ACHN (cell line): ENCODE results near the gene TUBA3E.
"Not testable (repeated sequence)": the region's sequence is repeated elsewhere in the genome, so short reads cannot be mapped to it uniquely, and the experiment has no call there.

Experiments
- DNase-seq: peaks from one replicate; pipeline ENCODE4 v3.0.0-alpha.2; 2015
- in situ Hi-C: cut with HindIII; loops from 2 replicates; pipeline ENCODE4 v1.10.0; 2017; ENCODE audit warnings: low sequenced_read_pairs, low pct_ligation_motif_present, low pct_unique_long_range_greater_than_20kb

The TUBA3E gene

DNA sequence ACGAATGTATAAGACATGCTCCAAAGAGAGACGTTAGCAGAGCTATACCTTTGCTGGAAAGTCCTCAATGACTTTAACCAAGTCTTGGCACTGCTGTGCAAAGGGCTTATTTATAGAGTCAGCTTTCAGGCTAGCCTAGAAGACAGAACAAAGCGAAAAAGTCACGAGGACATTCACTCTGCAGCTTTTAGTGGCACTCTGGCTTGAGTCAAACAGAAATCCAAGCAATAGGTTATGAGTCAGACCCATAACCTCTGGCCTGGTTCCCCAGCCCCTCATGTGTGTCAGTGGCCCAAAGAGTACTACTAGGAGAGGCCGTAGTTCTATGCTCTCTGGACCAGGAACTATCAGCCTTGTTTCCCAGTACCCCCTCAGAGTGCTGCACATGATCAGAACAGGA is 23.4 kb downstream of the TUBA3E start:
- in situ Hi-C loops, DNase-seq: not testable (repeated sequence)

DNA sequence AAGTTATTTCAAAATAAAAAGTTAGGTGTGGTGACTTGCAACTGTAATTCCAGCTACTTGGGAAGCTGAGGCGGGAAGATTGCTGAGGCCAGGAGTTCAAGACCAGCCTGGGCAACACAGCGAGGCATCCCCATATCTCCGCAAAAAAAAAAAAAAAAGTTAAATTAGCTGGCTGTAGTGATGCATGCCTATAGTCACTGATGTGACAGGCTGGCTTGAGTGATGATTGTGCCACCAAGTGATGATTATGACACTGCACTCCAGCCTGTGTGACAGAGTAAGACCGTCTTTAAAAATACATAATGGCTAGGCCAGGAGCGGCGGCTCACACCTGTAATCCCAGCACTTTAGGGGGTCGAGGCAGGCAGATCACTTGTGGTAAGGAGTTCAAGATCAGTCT is 28.3 kb downstream of the TUBA3E start:
- DNase-seq = no peak
- in situ Hi-C loops = no loop called here

DNA sequence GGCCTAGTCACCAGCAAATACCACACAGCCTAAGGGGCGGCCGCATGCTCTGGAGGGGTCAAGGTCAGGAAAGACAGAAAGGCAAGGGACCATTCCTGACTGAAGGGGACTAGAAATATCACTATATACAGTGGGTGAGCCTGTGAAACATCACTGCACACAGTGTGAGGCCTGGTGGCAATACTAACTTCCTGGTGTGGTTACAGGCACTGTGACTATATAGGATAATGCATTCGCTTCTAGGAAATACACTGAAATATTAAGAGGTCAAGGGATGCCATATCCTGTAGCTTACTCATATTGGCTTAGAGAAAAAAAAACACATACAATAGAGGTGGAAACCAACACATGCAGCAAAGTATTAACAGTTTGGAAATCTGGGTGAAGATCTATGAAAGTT is 29.1 kb downstream of the TUBA3E start:
- DNase-seq, in situ Hi-C loops: not testable (repeated sequence)

DNA sequence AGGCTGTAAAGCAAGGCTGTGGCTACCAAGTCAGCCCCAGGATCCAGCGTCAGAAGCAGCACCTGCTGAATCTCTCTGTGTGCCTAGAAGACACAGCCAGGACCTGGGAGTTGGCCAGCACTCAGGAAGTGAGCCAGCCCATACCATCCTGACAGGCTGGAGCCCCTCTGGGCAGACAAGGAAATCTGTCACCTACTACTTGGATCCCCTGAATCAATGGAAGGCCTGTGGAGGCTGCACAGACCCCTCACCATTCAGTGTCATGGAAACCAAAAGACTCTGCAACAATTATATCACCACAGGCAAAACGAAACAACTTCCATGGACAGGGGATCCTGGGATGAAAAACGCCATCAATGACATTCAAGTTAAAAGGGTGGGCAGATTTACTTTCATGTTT is 31.6 kb downstream of the TUBA3E start:
- DNase-seq, in situ Hi-C loops: not testable (repeated sequence)

DNA sequence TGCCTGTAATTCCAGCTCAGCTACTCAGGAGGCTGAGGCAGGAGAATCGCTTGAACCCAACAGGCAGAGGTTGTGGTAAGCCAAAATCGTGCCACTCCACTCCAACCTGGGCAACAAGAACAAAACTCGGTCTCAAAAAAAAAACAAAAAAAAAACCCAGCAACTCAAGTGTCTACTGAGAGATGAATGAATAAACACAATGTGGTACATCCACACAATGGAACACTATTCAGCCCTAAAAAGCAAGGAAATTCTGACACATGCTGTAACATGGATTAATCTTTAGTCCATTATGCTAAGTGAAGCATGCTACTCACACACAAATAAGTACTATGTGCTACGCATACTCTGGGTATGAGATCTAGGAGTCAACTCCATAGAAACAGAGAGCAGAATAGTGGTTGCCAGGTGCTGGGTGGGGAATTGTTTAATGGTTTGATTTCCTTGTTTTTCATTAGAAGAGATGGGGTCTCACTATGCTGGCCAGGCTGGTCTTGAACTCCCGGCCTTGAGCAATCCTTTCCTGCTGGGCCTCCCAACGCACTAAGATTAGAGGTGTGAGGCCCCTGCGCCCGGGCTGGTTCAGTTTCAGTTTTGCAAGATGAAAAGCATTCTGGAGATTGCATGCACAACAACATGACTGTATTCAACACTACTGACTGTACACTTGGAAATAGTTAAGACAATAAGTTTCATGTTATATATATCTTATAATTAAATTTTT is 32.8 kb downstream of the TUBA3E start:
- in situ Hi-C loops = no loop called here
- no peak for DNase-seq

DNA sequence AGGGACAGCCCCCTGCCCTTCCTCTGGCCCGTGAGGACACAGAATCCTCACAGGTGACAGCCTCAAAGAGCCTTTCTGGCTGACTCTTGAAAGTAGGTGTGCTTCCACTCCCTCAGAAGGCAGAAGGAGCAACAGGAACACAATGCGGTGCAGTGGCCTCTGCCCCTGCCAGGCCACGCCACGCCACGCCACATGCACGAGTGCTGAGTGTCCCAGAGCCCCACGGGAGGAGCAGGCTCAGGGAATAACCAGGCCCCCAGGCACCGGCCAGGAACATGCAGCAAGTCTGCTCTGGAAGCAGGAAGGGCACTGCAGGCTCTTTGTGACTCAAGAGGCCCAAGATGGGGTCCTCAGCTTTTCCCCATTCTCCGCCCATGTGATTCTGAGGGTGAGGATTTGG is 35.3 kb downstream of the TUBA3E start:
- in situ Hi-C loops = no loop called here
- no peak for DNase-seq

DNA sequence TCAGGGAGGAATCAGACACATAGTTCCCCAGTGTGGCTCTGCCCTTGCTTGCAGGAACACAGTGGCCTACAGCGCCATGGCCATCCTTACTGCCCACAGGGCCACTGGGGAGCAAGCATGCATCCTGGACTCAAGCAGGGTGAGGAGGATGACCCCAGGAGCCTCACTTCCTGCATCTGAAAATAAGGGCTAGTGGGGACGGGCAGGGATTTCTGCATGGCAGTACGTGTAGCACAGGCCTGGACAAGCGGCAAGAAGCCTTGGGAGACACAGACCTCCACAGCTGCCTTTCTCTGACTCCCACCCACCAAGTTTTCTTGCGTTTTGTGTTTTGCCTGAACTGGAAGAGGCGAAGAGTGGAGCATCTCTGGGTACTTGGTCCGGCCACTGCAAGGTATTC is 35.8 kb downstream of the TUBA3E start:
- DNase-seq, in situ Hi-C loops: not testable (repeated sequence)

DNA sequence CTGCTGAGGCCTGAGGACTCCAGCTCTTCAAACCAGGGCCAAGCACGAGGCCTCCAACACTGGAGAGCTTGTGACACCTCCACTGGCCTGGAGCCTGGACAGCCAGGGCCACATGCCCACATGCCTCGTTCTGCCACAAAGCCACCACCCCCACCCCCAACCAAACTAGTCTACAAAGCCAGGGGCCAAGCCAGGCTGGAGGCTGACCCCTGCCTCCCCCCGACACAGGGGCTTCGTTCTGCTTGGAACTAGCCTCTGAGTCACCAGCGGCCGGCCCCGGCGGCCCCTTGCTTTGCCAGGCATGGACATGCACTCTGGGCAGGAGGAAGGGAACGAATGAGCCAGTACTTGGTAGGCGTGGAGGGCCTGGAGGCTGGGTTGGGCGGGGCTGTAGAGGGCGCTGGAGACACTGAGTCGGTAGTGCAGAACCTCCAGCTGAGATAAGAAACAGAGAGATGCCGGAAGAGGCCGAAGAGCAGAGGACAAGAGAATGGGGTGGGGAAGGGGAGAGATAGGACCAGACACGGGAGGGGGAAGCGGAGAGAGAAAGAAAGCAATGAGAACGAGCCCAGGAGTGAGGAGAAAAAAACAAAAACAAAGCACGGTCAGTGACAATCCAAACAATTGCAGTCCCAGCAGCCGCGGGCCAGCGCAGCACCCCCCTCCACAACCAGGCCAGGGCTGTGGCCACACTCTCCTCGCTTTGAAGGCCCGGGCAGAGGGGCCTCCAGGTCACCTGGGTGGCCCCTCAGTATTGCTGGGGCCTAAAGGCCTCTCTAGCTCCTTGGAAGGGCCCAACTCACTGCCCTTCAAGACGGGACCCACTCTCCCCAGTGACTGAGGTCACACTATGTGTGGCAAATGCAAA is 37.2 kb downstream of the TUBA3E start:
- DNase-seq, in situ Hi-C loops: not testable (repeated sequence)

DNA sequence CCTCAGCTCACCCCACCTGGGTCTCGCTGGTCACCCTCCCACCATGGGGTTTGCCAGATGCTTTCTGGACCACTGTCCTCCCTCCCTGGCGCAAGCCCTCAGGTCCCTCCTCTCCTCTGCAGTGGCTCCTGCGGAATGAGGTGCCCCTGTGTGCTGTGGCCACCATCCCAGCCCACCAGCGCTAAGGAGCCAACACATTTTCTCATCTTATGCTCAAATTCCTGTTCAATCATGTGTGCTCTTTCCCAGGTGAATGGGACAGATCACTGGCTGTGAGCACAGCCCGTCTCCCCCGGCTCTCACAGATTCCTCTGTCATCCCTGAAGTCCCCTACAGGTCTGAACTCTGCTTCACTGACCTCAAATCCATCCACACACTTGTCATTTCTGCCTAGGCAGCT is 38.1 kb downstream of the TUBA3E start:
- no peak for DNase-seq
- in situ Hi-C loops = no loop called here

DNA sequence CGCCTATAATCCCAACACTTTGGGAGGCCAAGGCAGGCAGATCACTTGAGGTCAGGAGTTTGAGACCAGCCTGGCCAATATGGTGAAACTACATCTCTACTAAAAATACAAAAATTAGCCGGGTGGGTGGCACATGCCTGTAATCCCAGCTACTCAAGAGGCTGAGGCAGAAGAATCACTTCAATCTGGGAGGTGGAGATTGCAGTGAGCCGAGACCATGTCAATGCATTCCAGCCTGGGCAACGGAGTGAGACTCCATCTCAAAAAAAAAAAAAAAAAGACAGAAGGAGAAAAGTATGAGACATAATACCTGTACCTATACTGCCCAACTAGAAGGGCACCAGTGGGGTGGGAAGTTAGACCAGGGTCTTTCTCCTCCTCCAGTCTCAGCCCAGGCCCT is 38.9 kb downstream of the TUBA3E start:
- in situ Hi-C loops, DNase-seq: not testable (repeated sequence)

DNA sequence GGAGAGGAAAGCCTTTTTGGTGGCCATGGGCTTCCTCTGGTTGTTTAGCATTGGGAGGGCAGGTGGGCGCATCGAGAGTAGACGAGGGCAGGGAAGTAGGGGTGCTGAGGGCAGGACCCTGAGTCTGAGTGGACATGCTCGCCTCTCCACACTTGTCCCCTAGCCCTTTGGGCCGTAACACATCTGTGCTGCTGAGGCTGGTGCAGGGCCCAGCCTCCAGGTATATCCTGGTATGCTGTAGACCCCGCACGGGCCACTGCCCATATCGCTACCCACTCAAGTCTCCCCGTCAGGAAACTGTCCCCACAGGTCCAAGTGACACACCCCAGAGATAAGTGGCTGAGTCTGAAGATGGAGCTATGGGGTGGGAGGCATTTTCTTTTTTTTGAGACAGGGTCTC is 39.6 kb downstream of the TUBA3E start:
- in situ Hi-C loops = no loop called here
- DNase-seq = no peak

DNA sequence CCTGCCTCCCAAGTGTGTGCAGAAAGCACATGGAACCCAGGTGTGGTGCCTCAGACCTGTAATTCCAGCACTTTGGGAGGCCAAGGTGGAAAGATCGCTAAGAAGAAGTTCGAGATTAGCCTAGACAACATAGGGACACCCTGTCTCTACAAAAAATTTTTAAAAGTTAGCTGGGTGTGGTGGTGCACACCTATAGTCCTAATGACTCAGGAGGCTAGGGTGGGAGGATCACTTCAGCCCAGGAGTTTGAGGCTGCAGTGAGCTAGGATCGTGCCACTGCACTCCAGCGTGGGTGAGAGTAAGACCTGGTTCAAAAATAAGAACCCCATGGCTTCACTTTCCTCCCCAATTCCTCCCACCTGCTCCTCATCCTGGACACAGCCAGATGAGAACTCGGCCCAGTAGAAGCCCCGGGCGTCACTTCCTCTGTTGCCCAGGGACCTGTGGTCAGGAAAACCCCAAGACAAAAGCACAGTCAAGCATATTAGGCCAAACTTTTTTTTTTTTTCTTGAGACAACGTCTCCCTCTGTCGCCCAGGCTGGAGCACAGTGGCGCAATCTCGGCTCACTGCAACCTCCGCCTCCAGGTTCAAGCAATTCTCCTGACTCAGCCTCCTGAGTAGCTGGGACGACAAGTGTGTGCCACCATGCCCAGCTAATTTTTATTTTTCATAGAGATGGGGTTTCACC is 40.3 kb downstream of the TUBA3E start:
- DNase-seq, in situ Hi-C loops: not testable (repeated sequence)

DNA sequence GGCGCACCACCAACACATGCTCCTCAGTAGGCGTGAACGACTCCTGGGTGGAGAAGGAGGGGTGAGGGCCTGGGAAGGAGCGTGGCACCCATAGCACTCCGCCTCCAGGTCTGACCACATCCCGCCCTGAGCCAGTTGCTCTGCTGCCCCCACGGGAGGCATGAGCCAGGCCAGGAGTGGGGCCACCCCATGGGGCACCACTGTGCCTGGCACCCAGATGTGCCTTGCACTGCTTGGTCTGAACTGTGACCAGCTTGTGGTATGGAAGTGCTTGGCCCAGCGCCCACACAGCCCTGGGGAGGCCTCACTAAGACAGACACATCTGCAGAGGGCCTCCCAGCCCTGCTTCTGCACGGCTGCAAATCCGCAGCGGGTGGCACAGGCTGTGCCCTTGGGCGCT is 40.9 kb downstream of the TUBA3E start:
- in situ Hi-C loops, DNase-seq: not testable (repeated sequence)

DNA sequence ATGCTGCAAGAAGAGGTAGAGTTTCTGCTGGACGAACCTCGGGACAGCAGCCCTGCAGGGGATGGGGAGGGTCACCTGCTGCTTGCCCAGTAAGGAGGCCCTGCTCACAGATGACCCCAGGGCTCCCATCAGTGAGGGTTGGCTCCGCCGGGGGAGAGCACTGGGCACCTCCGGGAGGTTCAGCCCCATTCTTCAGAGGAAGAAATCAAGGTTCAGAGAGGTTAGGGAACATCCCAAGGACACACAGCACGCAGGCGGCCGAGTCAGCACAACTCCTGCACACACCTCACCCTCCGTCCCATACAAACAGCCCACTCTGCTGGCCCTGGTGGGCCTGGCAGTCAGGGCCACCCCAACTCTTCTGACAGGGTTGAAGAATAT is 41.6 kb downstream of the TUBA3E start:
- in situ Hi-C loops = no loop called here
- no peak for DNase-seq

DNA sequence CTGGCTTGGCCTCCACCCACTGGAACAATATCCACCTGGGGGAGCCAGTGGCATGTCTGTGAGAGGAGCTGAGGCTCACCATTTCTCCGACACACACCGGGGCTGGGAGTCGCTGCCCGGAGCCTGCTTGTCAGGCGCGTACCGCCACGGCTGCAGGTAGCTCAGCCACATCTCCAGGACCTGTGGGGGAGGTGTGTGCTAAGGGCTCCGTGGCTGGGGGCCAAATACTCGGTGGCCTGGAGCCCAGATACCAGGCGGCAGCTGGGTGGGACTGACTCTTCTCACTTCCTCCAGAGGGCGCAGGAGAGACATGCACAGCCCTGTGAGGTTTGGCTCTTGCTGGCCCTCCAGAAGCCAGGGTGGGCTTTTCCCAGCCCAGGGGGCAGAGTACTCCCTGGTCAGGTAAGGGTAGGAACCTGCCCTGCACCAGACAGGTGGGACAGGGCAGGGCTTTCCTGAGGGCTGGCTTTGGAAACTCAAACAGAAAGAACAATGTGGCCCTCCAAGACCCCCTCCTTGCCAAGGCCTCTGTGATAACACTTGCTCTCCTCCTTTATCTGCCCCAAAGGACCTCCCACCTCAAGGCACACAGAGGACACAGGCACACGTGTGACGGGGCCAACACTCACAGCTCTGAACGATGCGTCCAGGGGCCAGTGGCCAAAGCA is 42.1 kb downstream of the TUBA3E start:
- in situ Hi-C loops = not testable (repeated sequence)
- DNase-seq = peak; percentile 59

DNA sequence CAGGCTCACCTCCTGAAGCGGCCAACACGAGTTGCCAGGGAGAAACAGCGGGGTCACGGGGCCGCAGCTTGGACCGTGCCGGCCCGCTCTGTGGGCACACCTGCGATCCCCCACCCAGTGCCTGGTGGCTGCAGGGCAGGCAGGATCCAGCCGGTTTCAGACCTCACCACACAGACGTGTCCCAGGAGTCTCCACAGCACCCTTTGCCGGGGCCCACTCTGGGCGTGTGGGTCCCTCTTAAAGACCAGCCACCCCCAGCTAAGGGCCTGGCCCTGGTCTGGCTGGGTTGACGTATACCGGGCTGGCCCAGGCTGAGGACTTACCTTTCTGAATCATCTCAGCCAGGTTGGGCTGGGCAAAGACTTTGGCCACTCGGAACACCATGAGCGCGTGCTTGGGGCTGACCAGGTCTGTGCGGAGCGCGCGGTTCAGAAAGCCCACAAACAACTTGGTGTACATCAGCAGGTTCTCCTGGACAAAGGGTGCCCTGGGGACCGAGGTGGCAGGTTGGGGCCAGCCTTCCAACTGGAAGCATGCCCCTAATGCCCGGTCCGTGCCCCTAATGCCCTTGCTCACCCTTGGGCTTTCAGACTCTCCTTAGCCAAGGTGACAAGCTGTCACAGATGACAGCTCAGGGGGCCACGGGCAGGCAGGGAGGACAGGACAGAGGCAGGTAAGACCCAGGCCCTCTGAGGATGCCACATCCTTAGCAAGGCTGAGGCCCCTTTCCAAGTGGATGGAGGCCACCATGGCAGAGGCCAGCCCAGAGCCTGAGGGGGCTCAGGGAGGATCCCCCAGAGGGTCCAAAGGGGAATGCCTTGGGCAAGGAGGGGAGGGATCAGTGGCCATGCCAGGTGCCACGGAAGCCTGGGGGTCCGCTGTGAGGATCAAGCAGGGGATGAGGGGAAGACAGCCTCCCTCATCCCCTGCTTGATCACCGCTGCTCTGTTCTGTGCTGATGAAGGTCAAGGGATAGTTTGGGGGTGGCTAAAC is 43.2 kb downstream of the TUBA3E start:
- in situ Hi-C loops = no loop called here

DNA sequence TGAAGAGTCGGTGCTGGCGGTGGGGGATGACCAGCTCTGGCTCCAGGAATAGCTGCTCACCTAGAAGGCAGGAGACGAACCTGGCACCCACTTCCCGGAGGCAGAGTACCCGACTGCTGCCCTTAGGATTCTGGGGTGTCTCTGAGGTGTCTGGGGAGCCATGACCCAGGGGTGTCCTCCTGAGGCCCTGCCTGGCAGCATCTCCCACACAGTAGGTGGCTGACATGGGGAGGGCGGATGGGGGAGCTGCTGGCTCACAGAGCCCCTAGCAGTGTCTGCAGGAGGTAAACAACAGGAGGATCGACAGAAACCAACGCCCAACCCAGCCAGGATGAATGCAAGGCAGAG is 43.8 kb downstream of the TUBA3E start:
- DNase-seq, in situ Hi-C loops: not testable (repeated sequence)

More for the DNA sequence above, 43.2 kb downstream of the TUBA3E start:
- DNase-seq = no peak
